GM23338 (cell line): Measurements from ENCODE around the gene NT5DC4. TPM values are rescaled to one million over a fixed set of nuclear protein-coding genes. Genes with fewer than 3 reads are reported as not detected.

Experiments used
- ATAC-seq: fragments of 200-7000 bp; cut with Tn5 transposase; 3 replicates; pipeline ENCODE4 v1.9.1; 2020
- DNase-seq: peaks from one replicate; pipeline ENCODE4 v3.0.0-alpha.2; 2015; ENCODE audit warnings: low spot score
- H2AFZ ChIP-seq: fragments of 200-600 bp; sonication (generic); 2 replicates; pipeline ENCODE4 v1.8.0; 2016; ENCODE audit warnings: antibody characterized with exemption, mild to moderate bottlenecking, moderate library complexity
- H3F3A ChIP-seq: fragments of 200-600 bp; sonication (generic); replicated peaks from 2 replicates; pipeline ENCODE4 v1.8.0; 2017; ENCODE audit warnings: antibody characterized with exemption, mixed run types, low read depth
- H3K27ac ChIP-seq: fragments of 200-600 bp; sonication (generic); 2 replicates; pipeline ENCODE4 v1.6.1; 2016; ENCODE audit warnings: low read depth
- H3K27me3 ChIP-seq: fragments of 200-600 bp; sonication (generic); 2 replicates; pipeline ENCODE4 v1.8.0; 2016; ENCODE audit warnings: mild to moderate bottlenecking, mixed run types, moderate library complexity; ENCODE audit not compliant: insufficient read depth
- H3K36me3 ChIP-seq: fragments of 200-600 bp; sonication (generic); 2 replicates; pipeline ENCODE4 v1.8.0; 2016; ENCODE audit warnings: mild to moderate bottlenecking; ENCODE audit not compliant: insufficient read depth
- H3K4me1 ChIP-seq: fragments of 200-600 bp; sonication (generic); 2 replicates; pipeline ENCODE4 v1.8.0; 2016; ENCODE audit warnings: mild to moderate bottlenecking, moderate library complexity; ENCODE audit not compliant: insufficient read depth
- H3K4me2 ChIP-seq: fragments of 200-600 bp; sonication (generic); 2 replicates; pipeline ENCODE4 v1.7.1; 2017; ENCODE audit warnings: mixed run types
- H3K4me3 ChIP-seq: fragments of 200-600 bp; sonication (generic); 2 replicates; pipeline ENCODE4 v1.6.1; 2016; ENCODE audit warnings: mixed run types
- H3K79me2 ChIP-seq: fragments of 200-600 bp; sonication (generic); replicated peaks from 2 replicates; pipeline ENCODE4 v1.8.0; 2017; ENCODE audit warnings: mild to moderate bottlenecking; ENCODE audit not compliant: insufficient read depth
- H3K9me2 ChIP-seq: fragments of 200-600 bp; sonication (generic); 2 replicates; pipeline ENCODE4 v1.8.0; 2017; ENCODE audit not compliant: insufficient read depth
- H4K20me1 ChIP-seq: fragments of 200-600 bp; sonication (generic); replicated peaks from 2 replicates; pipeline ENCODE4 v1.8.0; 2017; ENCODE audit warnings: mild to moderate bottlenecking; ENCODE audit not compliant: insufficient read depth
- H3K27ac Mint-ChIP-seq: 2 replicates; pipeline ENCODE4 v1.8.0; 2020; ENCODE audit warnings: inconsistent platforms, mild to moderate bottlenecking, moderate library complexity, mixed read lengths
- H3K27me3 Mint-ChIP-seq: 3 replicates; pipeline ENCODE4 v1.8.0; 2022; ENCODE audit warnings: low read depth, mild to moderate bottlenecking, moderate library complexity, mixed read lengths, inconsistent platforms; ENCODE audit not compliant: insufficient read depth, poor library complexity
- H3K36me3 Mint-ChIP-seq: 3 replicates; pipeline ENCODE4 v1.8.0; 2021; ENCODE audit warnings: low read depth, mild to moderate bottlenecking, inconsistent platforms, moderate library complexity, mixed read lengths
- H3K4me1 Mint-ChIP-seq: 3 replicates; pipeline ENCODE4 v1.8.0; 2020; ENCODE audit warnings: mild to moderate bottlenecking, inconsistent platforms, mixed read lengths
- H3K4me3 Mint-ChIP-seq: 3 replicates; pipeline ENCODE4 v1.8.0; 2021; ENCODE audit warnings: moderate library complexity, mild to moderate bottlenecking, inconsistent platforms, mixed read lengths
- H3K9me3 Mint-ChIP-seq: 3 replicates; pipeline ENCODE4 v1.8.0; 2020; ENCODE audit warnings: moderate library complexity, mild to moderate bottlenecking, inconsistent platforms, mixed read lengths
- ETS1 ChIP-seq: IDR thresholded peaks from 2 replicates; pipeline ENCODE4 v1.6.1; 2016; ENCODE audit warnings: antibody characterized with exemption
- EZH2 ChIP-seq: fragments of 200-600 bp; sonication (generic); IDR thresholded peaks from one replicate; pipeline ENCODE4 v1.8.0; 2017; ENCODE audit warnings: antibody characterized with exemption, mild to moderate bottlenecking, low read depth; ENCODE audit not compliant: unreplicated experiment
- EZH2phosphoT487 ChIP-seq: fragments of 200-600 bp; sonication (generic); IDR thresholded peaks from one replicate; pipeline ENCODE4 v1.8.1; 2018; ENCODE audit warnings: antibody characterized with exemption; ENCODE audit not compliant: unreplicated experiment
- JUNB ChIP-seq: IDR thresholded peaks from one replicate; pipeline ENCODE4 v1.6.1; 2016; ENCODE audit warnings: antibody characterized with exemption; ENCODE audit not compliant: unreplicated experiment
- NANOG ChIP-seq: IDR thresholded peaks from 2 replicates; pipeline ENCODE4 v1.6.1; 2016; ENCODE audit warnings: antibody characterized with exemption, borderline replicate concordance
- POLR2AphosphoS5 ChIP-seq: IDR thresholded peaks from 2 replicates; pipeline ENCODE4 v1.6.1; 2016; ENCODE audit warnings: antibody characterized with exemption, low read depth
- REST ChIP-seq: IDR thresholded peaks from one replicate; pipeline ENCODE4 v1.6.1; 2018; ENCODE audit warnings: antibody characterized with exemption; ENCODE audit not compliant: unreplicated experiment
- STAT1 ChIP-seq: IDR thresholded peaks from one replicate; pipeline ENCODE4 v1.6.1; 2016; ENCODE audit warnings: antibody characterized with exemption; ENCODE audit not compliant: unreplicated experiment
- ZNF114 ChIP-seq: fragments of 250-450 bp; sonication (Bioruptor Pico); IDR thresholded peaks from 2 replicates; pipeline ENCODE4 v1.5.0; 2020; ENCODE audit warnings: mild to moderate bottlenecking, moderate library complexity
- ZNF331 ChIP-seq: fragments of 250-450 bp; sonication (Bioruptor Pico); IDR thresholded peaks from 2 replicates; pipeline ENCODE4 v1.5.0; 2020; ENCODE audit warnings: low read depth, mild to moderate bottlenecking, moderate library complexity
- ZNF462 ChIP-seq: fragments of 250-450 bp; sonication (Bioruptor Pico); IDR thresholded peaks from 2 replicates; pipeline ENCODE4 v1.5.0; 2020; ENCODE audit warnings: mild to moderate bottlenecking, moderate library complexity
- polyA plus RNA-seq: library from polyadenylated mRNA; unstranded; fragments of >200 nt; fragmentation: Nextera tagmentation; extraction: Ambion mirVana; gene quantifications from 2 replicates; pipeline ENCODE4 v1.2.1, GENCODE V29; 2016
- total RNA-seq: library from RNA; depleted of rRNA; stranded (reverse); fragments of >200 nt; shearing (Covaris generic); gene quantifications from 2 replicates; pipeline ENCODE4 v1.2.3, GENCODE V29; 2014

NT5DC4 gene
- total and polyA plus RNA-seq, 2 experiments from 2014 or later = not detected

GRCh38 chr2:112752667-112753066 lies 31.8 kb downstream of the NT5DC4 start:
- Histone ChIP-seq H3K36me3 (peaks cover 38% of the 10 kb centered on the region), H3K9me2 (no peaks in the 10 kb centered on the region), H3K4me2 (no peak overlapping the region), H3K27ac (no peak overlapping the region), H3F3A (no peaks in the 10 kb centered on the region), H3K4me3 (no peak overlapping the region), H3K79me2 (no peaks in the 10 kb centered on the region; the same call in 1 of the 2 replicates), H4K20me1 (0 out of 2 replicates have a peak, but pooled peaks cover 2% of the 10 kb centered on the region), H2AFZ (no peak overlapping the region), H3K4me1 (no peaks in the 10 kb centered on the region), H3K27me3 (no peaks in the 10 kb centered on the region)
- ATAC-seq = no peak
- Mint-ChIP-seq H3K27ac (no peak overlapping the region), H3K9me3 (no peaks in the 10 kb centered on the region), H3K27me3 (no peaks in the 10 kb centered on the region), H3K36me3 (peaks cover 44% of the 10 kb centered on the region), H3K4me1 (no peaks in the 10 kb centered on the region), H3K4me3 (no peak overlapping the region)
- TF ChIP-seq ZNF114 (CRISPR knock-in tag) = no peak
- TF ChIP-seq EZH2 = no peak
- TF ChIP-seq REST = no peak
- no peak for TF ChIP-seq ZNF331
- no peak for TF ChIP-seq NANOG
- TF ChIP-seq ETS1 = no peak
- TF ChIP-seq JUNB = no peak
- TF ChIP-seq EZH2phosphoT487 = no peak
- TF ChIP-seq STAT1 = no peak
- TF ChIP-seq ZNF462 (CRISPR knock-in tag) = no peak
- no peak for TF ChIP-seq POLR2AphosphoS5
- no peak for DNase-seq
